Measurements from ENCODE around the gene SRPK2.
A peak's percentile ranks its signal among the peaks of the same experiment; 100 is the strongest.

SRPK2 gene

GRCh38 chr7:105346138-105346537, 42.6 kb downstream of the SRPK2 start:
- H4K8ac ChIP-seq (ENCODE audit: low read depth, low read length): no peak overlapping the region
- H3K4me1 ChIP-seq (ENCODE audit: control insufficient read depth in 2 of 2, insufficient read depth in 1 of 2, low read depth in 1 of 2, low read length in 2 of 2): no peaks in the 10 kb centered on the region
- no peaks in the 10 kb centered on the region for H3K36me3 ChIP-seq (replicated peaks in 1 of 2; ENCODE audit: control insufficient read depth in 2 of 2, insufficient read depth in 2 of 2, low read length in 2 of 2)
- no peak overlapping the region for H2AFZ ChIP-seq (ENCODE audit: low read length)
- H3K27ac ChIP-seq (replicated peaks; ENCODE audit: low read length): no peak overlapping the region
- H3K14ac ChIP-seq (ENCODE audit: low read length): no peak overlapping the region
- no peak overlapping the region for H2AK5ac ChIP-seq (ENCODE audit: low read depth, low read length)
- H3K23ac ChIP-seq (ENCODE audit: low read depth, low read length, poor library complexity): no peak overlapping the region
- no peak overlapping the region for H2BK15ac ChIP-seq (ENCODE audit: low read length)
- no peak overlapping the region for H3K18ac ChIP-seq (ENCODE audit: low read length)
- DNase-seq (ENCODE audit: low spot score): no peak
- H3K4ac ChIP-seq (ENCODE audit: low read length): no peak overlapping the region
- no peak overlapping the region for H2BK12ac ChIP-seq (ENCODE audit: low read length)
- no peak overlapping the region for H2BK120ac ChIP-seq (ENCODE audit: low read depth, low read length)
- no peak overlapping the region for H2BK5ac ChIP-seq (ENCODE audit: low read length)
- no CpG with 5 or more reads among the region's 2 CpGs for WGBS, 2 donors (ENCODE audit: extremely low coverage in 2 of 2, insufficient read length in 2 of 2, insufficient replicate concordance in 1 of 2)
- H3K4me2 ChIP-seq (ENCODE audit: insufficient read depth, low read length, poor library complexity, severe bottlenecking): no peak overlapping the region
- H4K91ac ChIP-seq (ENCODE audit: low read depth, low read length, poor library complexity): no peak overlapping the region
- H3K79me1 ChIP-seq (ENCODE audit: low read depth, low read length): peaks cover 3% of the 10 kb centered on the region
- H3K9me3 ChIP-seq (replicated peaks in 1 of 2; ENCODE audit: control insufficient read depth in 2 of 2, insufficient read depth in 1 of 2, low read depth in 1 of 2, low read length in 2 of 2): no peaks in the 10 kb centered on the region
- H3K9ac ChIP-seq (ENCODE audit: low read depth, low read length, poor library complexity): no peak overlapping the region
- no peak overlapping the region for H3K4me3 ChIP-seq (ENCODE audit: low read length in 2 of 2)
- H3K27me3 ChIP-seq (ENCODE audit: control insufficient read depth in 3 of 3, insufficient read depth in 3 of 3, low read depth in 1 of 3, low read length in 3 of 3): no peaks in the 10 kb centered on the region

- Histone ChIP-seq H3K4me3 (ENCODE audit: low read length in 2 of 2) (no peak overlapping the region), H2AK5ac (ENCODE audit: low read depth, low read length) (no peak overlapping the region), H4K8ac (ENCODE audit: low read depth, low read length) (no peak overlapping the region), H4K91ac (ENCODE audit: low read depth, low read length, poor library complexity) (no peak overlapping the region), H3K79me1 (ENCODE audit: low read depth, low read length) (peaks cover 3% of the 10 kb centered on the region), H3K9ac (ENCODE audit: low read depth, low read length, poor library complexity) (no peak overlapping the region), H2AFZ (ENCODE audit: low read length) (no peak overlapping the region), H2BK120ac (ENCODE audit: low read depth, low read length) (no peak overlapping the region), H3K27ac (replicated peaks; ENCODE audit: low read length) (no peak overlapping the region), H3K4me2 (ENCODE audit: insufficient read depth, low read length, poor library complexity, severe bottlenecking) (no peak overlapping the region), H3K14ac (ENCODE audit: low read length) (no peak overlapping the region), H3K9me3 (replicated peaks in 1 of 2; ENCODE audit: control insufficient read depth in 2 of 2, insufficient read depth in 1 of 2, low read depth in 1 of 2, low read length in 2 of 2) (no peaks in the 10 kb centered on the region), H2BK12ac (ENCODE audit: low read length) (no peak overlapping the region), H3K27me3 (ENCODE audit: control insufficient read depth in 3 of 3, insufficient read depth in 3 of 3, low read depth in 1 of 3, low read length in 3 of 3) (no peaks in the 10 kb centered on the region), H2BK5ac (ENCODE audit: low read length) (no peak overlapping the region), H3K23ac (ENCODE audit: low read depth, low read length, poor library complexity) (no peak overlapping the region), H3K4me1 (ENCODE audit: control insufficient read depth in 2 of 2, insufficient read depth in 1 of 2, low read depth in 1 of 2, low read length in 2 of 2) (no peaks in the 10 kb centered on the region), H3K4ac (ENCODE audit: low read length) (no peak overlapping the region), H3K18ac (ENCODE audit: low read length) (no peak overlapping the region), H3K36me3 (replicated peaks in 1 of 2; ENCODE audit: control insufficient read depth in 2 of 2, insufficient read depth in 2 of 2, low read length in 2 of 2) (no peaks in the 10 kb centered on the region), H2BK15ac (ENCODE audit: low read length) (no peak overlapping the region)
- DNase-seq (ENCODE audit: low spot score): no peak
- WGBS, 2 donors (ENCODE audit: extremely low coverage in 2 of 2, insufficient read length in 2 of 2, insufficient replicate concordance in 1 of 2): no CpG with 5 or more reads among the region's 3 CpGs
Observed at GRCh38 chr7:105345725-105346124, 43.0 kb downstream of the SRPK2 start.

- Histone ChIP-seq H2BK120ac (ENCODE audit: low read depth, low read length) (no peak overlapping the region), H4K91ac (ENCODE audit: low read depth, low read length, poor library complexity) (no peak overlapping the region), H2BK5ac (ENCODE audit: low read length) (no peak overlapping the region), H2BK15ac (ENCODE audit: low read length) (no peak overlapping the region), H3K23ac (ENCODE audit: low read depth, low read length, poor library complexity) (no peak overlapping the region), H3K27me3 (ENCODE audit: control insufficient read depth in 3 of 3, insufficient read depth in 3 of 3, low read depth in 1 of 3, low read length in 3 of 3) (no peaks in the 10 kb centered on the region), H2AK5ac (ENCODE audit: low read depth, low read length) (no peak overlapping the region), H3K79me1 (ENCODE audit: low read depth, low read length) (peaks cover 3% of the 10 kb centered on the region), H2AFZ (ENCODE audit: low read length) (no peak overlapping the region), H2BK12ac (ENCODE audit: low read length) (no peak overlapping the region), H3K4ac (ENCODE audit: low read length) (no peak overlapping the region), H3K4me1 (ENCODE audit: control insufficient read depth in 2 of 2, insufficient read depth in 1 of 2, low read depth in 1 of 2, low read length in 2 of 2) (no peaks in the 10 kb centered on the region), H3K9ac (ENCODE audit: low read depth, low read length, poor library complexity) (no peak overlapping the region), H4K8ac (ENCODE audit: low read depth, low read length) (no peak overlapping the region), H3K14ac (ENCODE audit: low read length) (no peak overlapping the region), H3K4me3 (ENCODE audit: low read length in 2 of 2) (no peak overlapping the region), H3K36me3 (replicated peaks in 1 of 2; ENCODE audit: control insufficient read depth in 2 of 2, insufficient read depth in 2 of 2, low read length in 2 of 2) (no peaks in the 10 kb centered on the region), H3K18ac (ENCODE audit: low read length) (no peak overlapping the region), H3K27ac (replicated peaks; ENCODE audit: low read length) (no peak overlapping the region), H3K9me3 (replicated peaks in 1 of 2; ENCODE audit: control insufficient read depth in 2 of 2, insufficient read depth in 1 of 2, low read depth in 1 of 2, low read length in 2 of 2) (no peaks in the 10 kb centered on the region), H3K4me2 (ENCODE audit: insufficient read depth, low read length, poor library complexity, severe bottlenecking) (no peak overlapping the region)
- DNase-seq (ENCODE audit: low spot score): no peak
- WGBS, 2 donors (ENCODE audit: extremely low coverage in 2 of 2, insufficient read length in 2 of 2, insufficient replicate concordance in 1 of 2): no CpG with 5 or more reads among the region's 3 CpGs
Observed at GRCh38 chr7:105345003-105345402, 43.7 kb downstream of the SRPK2 start.

GRCh38 chr7:105339404-105340323, 49.1 kb downstream of the SRPK2 start:
- H3K36me3 ChIP-seq (replicated peaks in 1 of 2; ENCODE audit: control insufficient read depth in 2 of 2, insufficient read depth in 2 of 2, low read length in 2 of 2): peaks cover 0 to 3% of the 10 kb centered on the region in 2 donors
- no peak overlapping the region for H2BK12ac ChIP-seq (ENCODE audit: low read length)
- H3K18ac ChIP-seq (ENCODE audit: low read length): no peak overlapping the region
- H3K27ac ChIP-seq (replicated peaks; ENCODE audit: low read length): no peak overlapping the region
- no peak overlapping the region for H3K4ac ChIP-seq (ENCODE audit: low read length)
- DNase-seq (ENCODE audit: low spot score): no peak
- H3K4me3 ChIP-seq (ENCODE audit: low read length in 2 of 2): no peak overlapping the region
- no peaks in the 10 kb centered on the region for H3K9me3 ChIP-seq (replicated peaks in 1 of 2; ENCODE audit: control insufficient read depth in 2 of 2, insufficient read depth in 1 of 2, low read depth in 1 of 2, low read length in 2 of 2)
- H3K4me2 ChIP-seq (ENCODE audit: insufficient read depth, low read length, poor library complexity, severe bottlenecking): no peak overlapping the region
- H2BK120ac ChIP-seq (ENCODE audit: low read depth, low read length): no peak overlapping the region
- no peak overlapping the region for H4K91ac ChIP-seq (ENCODE audit: low read depth, low read length, poor library complexity)
- H3K9ac ChIP-seq (ENCODE audit: low read depth, low read length, poor library complexity): peak overlapping the region; percentile 5
- no CpG with 5 or more reads among the region's 12 CpGs for WGBS, 2 donors (ENCODE audit: extremely low coverage in 2 of 2, insufficient read length in 2 of 2, insufficient replicate concordance in 1 of 2)
- H3K23ac ChIP-seq (ENCODE audit: low read depth, low read length, poor library complexity): no peak overlapping the region
- no peak overlapping the region for H4K8ac ChIP-seq (ENCODE audit: low read depth, low read length)
- no peak overlapping the region for H2AFZ ChIP-seq (ENCODE audit: low read length)
- H2AK5ac ChIP-seq (ENCODE audit: low read depth, low read length): no peak overlapping the region
- H3K27me3 ChIP-seq (ENCODE audit: control insufficient read depth in 3 of 3, insufficient read depth in 3 of 3, low read depth in 1 of 3, low read length in 3 of 3): no peaks in the 10 kb centered on the region
- H2BK15ac ChIP-seq (ENCODE audit: low read length): no peak overlapping the region
- H3K79me1 ChIP-seq (ENCODE audit: low read depth, low read length): peaks cover 3% of the 10 kb centered on the region
- H3K14ac ChIP-seq (ENCODE audit: low read length): no peak overlapping the region
- H2BK5ac ChIP-seq (ENCODE audit: low read length): no peak overlapping the region
- no peaks in the 10 kb centered on the region for H3K4me1 ChIP-seq (ENCODE audit: control insufficient read depth in 2 of 2, insufficient read depth in 1 of 2, low read depth in 1 of 2, low read length in 2 of 2)

All from neuronal stem cell (in vitro differentiated cells).